GM12875 (cell line): ENCODE measurements around the gene AREG.
"Not testable (repeated sequence)": the region's sequence is repeated elsewhere in the genome, so short reads cannot be mapped to it uniquely, and the experiment has no call there.

ENCODE experiments used
- H3K4me3 ChIP-seq: one replicate; pipeline ENCODE4 v1.5.1; 2011; ENCODE audit warnings: low read depth, low read length, control low read depth
- CTCF ChIP-seq: IDR thresholded peaks from 2 replicates; pipeline ENCODE4 v1.5.1; 2011; ENCODE audit warnings: low read depth, mild to moderate bottlenecking, control low read depth, inconsistent platforms, low read length, moderate library complexity, borderline replicate concordance; ENCODE audit not compliant: insufficient read depth

Gene AREG

GRCh38 chr4:74444891-74445642 lies at the start of gene AREG:
Gene AREG (plus strand): TSS chr4:74445136. CDS start chr4:74445346, 210 bp downstream.
- peak within 1 kb of the TSS; percentile 51 for H3K4me3 ChIP-seq
- TF ChIP-seq CTCF = peak; percentile 36

GRCh38 chr4:74395633-74396032 lies 49.3 kb upstream of the AREG start:
- TF ChIP-seq CTCF = no peak

GRCh38 chr4:74397748-74398426 lies 47.0 kb upstream of the AREG start:
- H3K4me3 ChIP-seq = peak overlapping the region; percentile 46
- no peak for TF ChIP-seq CTCF

More at GRCh38 chr4:74395633-74396032, 49.3 kb upstream of the AREG start:
- H3K4me3 ChIP-seq = no peak overlapping the region

GRCh38 chr4:74398894-74399589 lies 45.9 kb upstream of the AREG start:
- H3K4me3 ChIP-seq = not testable (repeated sequence)

GRCh38 chr4:74400395-74400794 lies 44.5 kb upstream of the AREG start:
- no peak overlapping the region for H3K4me3 ChIP-seq
- no peak for TF ChIP-seq CTCF

GRCh38 chr4:74402692-74403456 lies 42.1 kb upstream of the AREG start:
- TF ChIP-seq CTCF = no peak
- no peak overlapping the region for H3K4me3 ChIP-seq

- H3K4me3 ChIP-seq = no peak overlapping the region
- TF ChIP-seq CTCF = no peak
Observed at GRCh38 chr4:74407891-74408290, 37.0 kb upstream of the AREG start.
